Activated CD8-positive, alpha-beta T cell treated with anti-CD3 and anti-CD28 coated beads for 36 hours (primary cell): ENCODE data around the gene C3orf70. TPM values are rescaled to one million over a fixed set of nuclear protein-coding genes. Genes with fewer than 3 reads are reported as not detected.

Experiments
- ATAC-seq: fragments of 200-7000 bp; cut with Tn5 transposase; one replicate; pipeline ENCODE4 v1.10.0; 2021; ENCODE audit warnings: mild to moderate bottlenecking, moderate library complexity
- CTCF ChIA-PET: fragments of 350-600 bp; sonication (Branson Sonifier 250); formaldehyde crosslinking; loops from one replicate; lab custom pipeline; 2021; ENCODE audit warnings: antibody characterized with exemption; lab: Charles Lee
- POLR2A ChIA-PET: fragments of 350-600 bp; sonication (Branson Sonifier 250); formaldehyde crosslinking; loops from one replicate; lab custom pipeline; 2021; ENCODE audit warnings: antibody characterized with exemption; lab: Charles Lee
- DNase-seq: peaks from one replicate; pipeline ENCODE4 v3.0.0-alpha.2; 2020
- H3K27ac Mint-ChIP-seq: one replicate; pipeline ENCODE4 v1.8.0; 2021; ENCODE audit warnings: mild to moderate bottlenecking, mixed read lengths
- H3K27me3 Mint-ChIP-seq: one replicate; pipeline ENCODE4 v1.8.0; 2021; ENCODE audit warnings: mixed read lengths
- H3K36me3 Mint-ChIP-seq: one replicate; pipeline ENCODE4 v1.8.0; 2021; ENCODE audit warnings: low read depth, mixed read lengths
- H3K4me1 Mint-ChIP-seq: one replicate; pipeline ENCODE4 v1.8.0; 2021; ENCODE audit warnings: low read depth, mixed read lengths
- H3K4me3 Mint-ChIP-seq: one replicate; pipeline ENCODE4 v1.8.0; 2021; ENCODE audit warnings: mild to moderate bottlenecking, moderate library complexity, mixed read lengths
- H3K9me3 Mint-ChIP-seq: one replicate; pipeline ENCODE4 v1.8.0; 2021; ENCODE audit warnings: mixed read lengths
- intact Hi-C: fragments of 100-400 bp; cut with micrococcal nuclease; formaldehyde crosslinking; loops from one replicate; pipeline ENCODE4 v1.10.0; 2022
- total RNA-seq, 2 experiments: library from RNA; stranded (reverse); gene quantifications; one replicate each; pipeline ENCODE4 v1.2.3, GENCODE V29; 2021
- TF ChIP-seq, protein P1 (sequence below): fragments of 200-600 bp; IDR thresholded peaks from one replicate; pipeline ENCODE4 v1.8.0; 2022; ENCODE audit warnings: antibody characterized with exemption, mild to moderate bottlenecking

The C3orf70 gene
- total RNA-seq, 2 experiments from 2014 or later: 0.04 TPM; not detected in 1

- Mint-ChIP-seq H3K36me3 (peaks cover 20% of the 10 kb centered on the region), H3K27me3 (no peaks in the 10 kb centered on the region), H3K4me3 (no peak overlapping the region), H3K9me3 (peaks cover 10% of the 10 kb centered on the region), H3K27ac (no peak overlapping the region), H3K4me1 (no peaks in the 10 kb centered on the region)
- TF ChIP-seq, protein P1, sequence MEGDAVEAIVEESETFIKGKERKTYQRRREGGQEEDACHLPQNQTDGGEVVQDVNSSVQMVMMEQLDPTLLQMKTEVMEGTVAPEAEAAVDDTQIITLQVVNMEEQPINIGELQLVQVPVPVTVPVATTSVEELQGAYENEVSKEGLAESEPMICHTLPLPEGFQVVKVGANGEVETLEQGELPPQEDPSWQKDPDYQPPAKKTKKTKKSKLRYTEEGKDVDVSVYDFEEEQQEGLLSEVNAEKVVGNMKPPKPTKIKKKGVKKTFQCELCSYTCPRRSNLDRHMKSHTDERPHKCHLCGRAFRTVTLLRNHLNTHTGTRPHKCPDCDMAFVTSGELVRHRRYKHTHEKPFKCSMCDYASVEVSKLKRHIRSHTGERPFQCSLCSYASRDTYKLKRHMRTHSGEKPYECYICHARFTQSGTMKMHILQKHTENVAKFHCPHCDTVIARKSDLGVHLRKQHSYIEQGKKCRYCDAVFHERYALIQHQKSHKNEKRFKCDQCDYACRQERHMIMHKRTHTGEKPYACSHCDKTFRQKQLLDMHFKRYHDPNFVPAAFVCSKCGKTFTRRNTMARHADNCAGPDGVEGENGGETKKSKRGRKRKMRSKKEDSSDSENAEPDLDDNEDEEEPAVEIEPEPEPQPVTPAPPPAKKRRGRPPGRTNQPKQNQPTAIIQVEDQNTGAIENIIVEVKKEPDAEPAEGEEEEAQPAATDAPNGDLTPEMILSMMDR: no peak
- CTCF ChIA-PET: no interaction called here
- no peak for ATAC-seq
- intact Hi-C loops: no loop called here
- POLR2A ChIA-PET: interaction anchor here (1.0 kb wide), 1 partner anchor 350 kb away, joined by 3 read pairs; no protein-coding TSS in a partner anchor
- DNase-seq: no peak
These were observed 111.3 kb downstream of the C3orf70 start for GRCh38 chr3:185041540-185041939.

DNA sequence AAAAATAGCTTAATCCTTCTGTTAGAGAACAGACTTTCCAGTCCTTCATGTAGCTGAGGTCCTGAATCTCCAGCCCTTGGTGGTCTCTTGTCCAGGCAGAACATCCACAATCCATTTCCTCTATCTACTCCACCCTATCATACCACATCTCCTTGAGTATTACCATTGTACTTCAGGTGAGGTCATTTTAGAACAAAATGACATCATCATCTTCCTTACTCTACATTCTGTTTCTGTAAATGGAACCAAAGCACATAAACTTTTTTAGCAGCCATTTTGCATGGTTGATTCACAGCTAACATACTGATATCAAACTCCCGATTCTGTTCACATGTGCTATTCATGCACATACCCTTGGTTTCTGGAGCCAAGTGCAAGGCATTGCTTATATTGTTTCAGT lies 112.4 kb downstream of the C3orf70 start:
- Mint-ChIP-seq H3K9me3 (peaks cover 15% of the 10 kb centered on the region), H3K27ac (no peak overlapping the region), H3K4me1 (no peaks in the 10 kb centered on the region), H3K27me3 (no peaks in the 10 kb centered on the region), H3K36me3 (peaks cover 26% of the 10 kb centered on the region), H3K4me3 (no peak overlapping the region)
- ChIA-PET POLR2A (no interaction called here), CTCF (no interaction called here)
- TF ChIP-seq, protein P1: no peak
- ATAC-seq (no peak), DNase-seq (no peak)
- intact Hi-C loops: no loop called here

DNA sequence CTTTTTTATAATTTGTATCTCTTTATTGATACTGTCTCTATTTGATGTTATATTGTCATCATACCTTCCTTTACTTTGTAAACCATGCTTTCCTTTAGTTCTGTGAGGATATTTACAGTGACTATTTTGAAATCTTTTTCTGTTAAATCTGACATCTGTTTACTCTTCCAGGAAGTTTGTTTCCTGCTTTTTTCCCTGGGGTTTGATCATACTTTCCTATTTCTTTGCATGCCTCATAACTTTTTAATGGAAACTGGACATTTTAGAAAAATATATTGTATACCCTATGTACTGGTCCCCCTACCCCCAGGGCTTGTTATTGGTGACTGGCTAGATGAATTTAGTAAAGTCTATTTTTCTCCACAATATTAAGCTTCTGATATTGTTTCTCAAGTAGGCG lies 115.1 kb downstream of the C3orf70 start:
- no peak overlapping the region for H3K4me3 Mint-ChIP-seq
- ChIA-PET CTCF (no interaction called here), POLR2A (no interaction called here)
- ATAC-seq (no peak), DNase-seq (no peak)
- peaks cover 26% of the 10 kb centered on the region for H3K9me3 Mint-ChIP-seq
- intact Hi-C loops: no loop called here
- H3K27me3 Mint-ChIP-seq: no peaks in the 10 kb centered on the region
- TF ChIP-seq, protein P1: no peak
- no peaks in the 10 kb centered on the region for H3K4me1 Mint-ChIP-seq
- no peak overlapping the region for H3K27ac Mint-ChIP-seq
- peaks cover 48% of the 10 kb centered on the region for H3K36me3 Mint-ChIP-seq

- H3K4me1 Mint-ChIP-seq: no peaks in the 10 kb centered on the region
- TF ChIP-seq, protein P1: no peak
- H3K36me3 Mint-ChIP-seq: peaks cover 70% of the 10 kb centered on the region
- H3K27ac Mint-ChIP-seq: no peak overlapping the region
- CTCF ChIA-PET: no interaction called here
- peaks cover 19% of the 10 kb centered on the region for H3K9me3 Mint-ChIP-seq
- no peak overlapping the region for H3K4me3 Mint-ChIP-seq
- H3K27me3 Mint-ChIP-seq: no peaks in the 10 kb centered on the region
- DNase-seq (no peak), ATAC-seq (no peak)
- POLR2A ChIA-PET: interaction anchor here (1.3 kb wide), 1 partner anchor 10 kb away, joined by 4 read pairs; no protein-coding TSS in a partner anchor
- intact Hi-C loops: no loop called here
These were observed 121.9 kb downstream of the C3orf70 start for GRCh38 chr3:185030951-185031350.

GRCh38 chr3:185030399-185030798 lies 122.5 kb downstream of the C3orf70 start:
- H3K9me3 Mint-ChIP-seq: peaks cover 14% of the 10 kb centered on the region
- no peaks in the 10 kb centered on the region for H3K27me3 Mint-ChIP-seq
- no peak for ATAC-seq
- POLR2A ChIA-PET: interaction anchor here (1.3 kb wide), 1 partner anchor 9 kb away, joined by 4 read pairs; no protein-coding TSS in a partner anchor
- H3K27ac Mint-ChIP-seq: no peak overlapping the region
- no peaks in the 10 kb centered on the region for H3K4me1 Mint-ChIP-seq
- no peak for DNase-seq
- intact Hi-C loops: no loop called here
- TF ChIP-seq, protein P1: no peak
- H3K36me3 Mint-ChIP-seq: peaks cover 68% of the 10 kb centered on the region
- no peak overlapping the region for H3K4me3 Mint-ChIP-seq
- CTCF ChIA-PET: no interaction called here
